ENCODE measurements around the gene ACSL5.

The ACSL5 gene

GRCh38 chr10:112373912-112374338 lies at the start of gene ACSL5:
Gene ACSL5, plus strand, starts transcription at chr10:112374116. Its CDS starts 20,831 bp downstream, at chr10:112394947.
- in situ Hi-C loops (cut with HindIII; ENCODE audit: low sequenced_read_pairs): no loop called here

- in situ Hi-C loops (cut with HindIII; ENCODE audit: low sequenced_read_pairs): no loop called here
Observed at GRCh38 chr10:112327678-112328077, 46.2 kb upstream of the ACSL5 start.

- in situ Hi-C loops (cut with HindIII; ENCODE audit: low sequenced_read_pairs): no loop called here
Observed at GRCh38 chr10:112330162-112330561, 43.8 kb upstream of the ACSL5 start.

GRCh38 chr10:112330607-112331160 lies 43.2 kb upstream of the ACSL5 start:
- in situ Hi-C loops (cut with HindIII; ENCODE audit: low sequenced_read_pairs): no loop called here

GRCh38 chr10:112332022-112332421 lies 41.9 kb upstream of the ACSL5 start:
- in situ Hi-C loops (cut with HindIII; ENCODE audit: low sequenced_read_pairs): no loop called here

GRCh38 chr10:112332509-112333228 lies 41.2 kb upstream of the ACSL5 start:
- in situ Hi-C loops (cut with HindIII; ENCODE audit: low sequenced_read_pairs): no loop called here

- in situ Hi-C loops (cut with HindIII; ENCODE audit: low sequenced_read_pairs): no loop called here
Observed at GRCh38 chr10:112333452-112333851, 40.5 kb upstream of the ACSL5 start.

GRCh38 chr10:112335111-112335867 lies 38.6 kb upstream of the ACSL5 start:
- in situ Hi-C loops (cut with HindIII; ENCODE audit: low sequenced_read_pairs): no loop called here

GRCh38 chr10:112335868-112336265 lies 38.0 kb upstream of the ACSL5 start:
- in situ Hi-C loops (cut with HindIII; ENCODE audit: low sequenced_read_pairs): no loop called here

- in situ Hi-C loops (cut with HindIII; ENCODE audit: low sequenced_read_pairs): no loop called here
Observed at GRCh38 chr10:112336556-112337201, 37.2 kb upstream of the ACSL5 start.

GRCh38 chr10:112338957-112339356 lies 35.0 kb upstream of the ACSL5 start:
- in situ Hi-C loops (cut with HindIII; ENCODE audit: low sequenced_read_pairs): no loop called here

GRCh38 chr10:112340601-112341000 lies 33.3 kb upstream of the ACSL5 start:
- in situ Hi-C loops (cut with HindIII; ENCODE audit: low sequenced_read_pairs): no loop called here

GRCh38 chr10:112343056-112343806 lies 30.7 kb upstream of the ACSL5 start:
- in situ Hi-C loops (cut with HindIII; ENCODE audit: low sequenced_read_pairs): no loop called here

- in situ Hi-C loops (cut with HindIII; ENCODE audit: low sequenced_read_pairs): no loop called here
Observed at GRCh38 chr10:112344261-112344660, 29.7 kb upstream of the ACSL5 start.

- in situ Hi-C loops (cut with HindIII; ENCODE audit: low sequenced_read_pairs): no loop called here
Observed at GRCh38 chr10:112345202-112345601, 28.7 kb upstream of the ACSL5 start.

- in situ Hi-C loops (cut with HindIII; ENCODE audit: low sequenced_read_pairs): no loop called here
Observed at GRCh38 chr10:112345743-112346142, 28.2 kb upstream of the ACSL5 start.

- in situ Hi-C loops (cut with HindIII; ENCODE audit: low sequenced_read_pairs): no loop called here
Observed at GRCh38 chr10:112346774-112347173, 27.1 kb upstream of the ACSL5 start.

GRCh38 chr10:112347709-112348671 lies 25.9 kb upstream of the ACSL5 start:
- in situ Hi-C loops (cut with HindIII; ENCODE audit: low sequenced_read_pairs): no loop called here

- in situ Hi-C loops (cut with HindIII; ENCODE audit: low sequenced_read_pairs): no loop called here
Observed at GRCh38 chr10:112348759-112349158, 25.2 kb upstream of the ACSL5 start.

Measured in endothelial cell of hepatic sinusoid (primary cell).